ENCODE measurements around the gene EEF1A1. TPM values are rescaled to one million over a fixed set of nuclear protein-coding genes. Genes with fewer than 3 reads are reported as not detected.

EEF1A1 gene
- total and polyA plus RNA-seq, 2 of the 4 experiments (the other 2 are of a cell fraction) = 14,757 to 30,152 TPM

GRCh38 chr6:73560853-73561407, 40.1 kb upstream of the EEF1A1 start:
- Histone ChIP-seq H3K9me1 (ENCODE audit: insufficient read depth, low read length) (0 out of 2 replicates have a peak, but pooled peaks cover 4% of the 10 kb centered on the region), H4K91ac (ENCODE audit: insufficient read depth, low read depth, low read length) (no peak overlapping the region), H3K27ac (ENCODE audit: insufficient read depth, low read length) (no peak overlapping the region), H3K9me3 (ENCODE audit: control insufficient read depth, insufficient read depth, low read length) (no peaks in the 10 kb centered on the region), H3K27me3 (ENCODE audit: control insufficient read depth, insufficient read depth, low read length) (no peaks in the 10 kb centered on the region), H3K9ac (ENCODE audit: low read depth, low read length) (no peak overlapping the region), H4K8ac (ENCODE audit: low read depth in 2 of 2, low read length in 2 of 2) (no peak overlapping the region), H4K20me1 (ENCODE audit: insufficient read depth, low read length) (no peaks in the 10 kb centered on the region), H2AFZ (replicated peaks; ENCODE audit: low read length, poor library complexity) (no peak overlapping the region), H3K36me3 (ENCODE audit: control insufficient read depth, insufficient read depth, low read length) (no peaks in the 10 kb centered on the region), H2BK15ac (ENCODE audit: low read depth, low read length) (no peak overlapping the region), H3K4ac (ENCODE audit: low read depth, low read length) (no peak overlapping the region), H2BK5ac (ENCODE audit: low read depth, low read length, poor library complexity, severe bottlenecking) (no peak overlapping the region), H4K5ac (ENCODE audit: low read depth, low read length) (no peak overlapping the region), H3K79me1 (ENCODE audit: low read depth in 1 of 2, low read length in 2 of 2) (no peaks in the 10 kb centered on the region), H2BK20ac (ENCODE audit: low read depth, low read length) (no peak overlapping the region), H3K56ac (ENCODE audit: extremely low read depth, insufficient read depth, low read length) (no peak overlapping the region), H3K14ac (replicated peaks; ENCODE audit: low read depth, low read length) (no peak overlapping the region), H3K4me2 (ENCODE audit: low read depth, low read length) (no peak overlapping the region), H3K4me3 (ENCODE audit: insufficient read depth, low read depth, low read length) (no peak overlapping the region), H2BK120ac (ENCODE audit: low read depth, low read length) (no peak overlapping the region), H2AK5ac (ENCODE audit: low read depth, low read length) (no peak overlapping the region), H3K23ac (ENCODE audit: low read depth, low read length) (no peak overlapping the region), H3K4me1 (ENCODE audit: control insufficient read depth, insufficient read depth, low read length) (peaks cover 6% of the 10 kb centered on the region; the same call in 1 of the 2 replicates), H3K18ac (ENCODE audit: low read depth, low read length) (no peak overlapping the region), H2AK9ac (replicated peaks; ENCODE audit: low read depth, low read length, poor library complexity) (no peak overlapping the region)
- no TSS peak for BruUV-seq (replicated peaks)
- no peak for ATAC-seq (ENCODE audit: low read depth)
- ChIA-PET POLR2A (ENCODE audit: unreplicated experiment) (interaction anchor here (1.1 kb wide), 1 partner anchor 19 kb away, joined by 4 read pairs; no protein-coding TSS in a partner anchor), CTCF (interaction anchor here (0.6 to 1.2 kb wide), 2 partner anchors 14 to 42 kb away, joined by 3 read pairs; no protein-coding TSS in a partner anchor)
- no peak for DNase-seq
- dilution Hi-C loops (cut with HindIII; ENCODE audit: low sequenced_read_pairs, unreplicated experiment) = no loop called here
- intact Hi-C loops (cut with micrococcal nuclease) = no loop called here
- in situ Hi-C loops (cut with MboI; ENCODE audit: low sequenced_read_pairs) = no loop called here
- WGBS, 2 experiments (ENCODE audit: extremely low coverage in 2 of 2, insufficient read length in 1 of 2) = 100% methylated on average over 1 to 2 of the region's 9 CpGs
- TF ChIP-seq RAD21 (IDR thresholded peaks at IDR 0.05; ENCODE audit: low read length) = no peak
- no peak for TF ChIP-seq NFE2L2 (IDR thresholded peaks at IDR 0.05; ENCODE audit: low read depth, low read length)
- TF ChIP-seq BHLHE40 (IDR thresholded peaks at IDR 0.05; ENCODE audit: low read depth, low read length) = no peak
- no peak for TF ChIP-seq FOS (IDR thresholded peaks at IDR 0.05; ENCODE audit: low read depth, low read length)
- TF ChIP-seq MAZ (IDR thresholded peaks at IDR 0.05; ENCODE audit: borderline replicate concordance, low read depth, low read length) = no peak
- TF ChIP-seq MAFK (IDR thresholded peaks at IDR 0.05; ENCODE audit: low read depth, low read length) = no peak
- no peak for TF ChIP-seq CHD1 (IDR thresholded peaks at IDR 0.05; ENCODE audit: low read depth, low read length)
- TF ChIP-seq RFX5 (IDR thresholded peaks at IDR 0.05; ENCODE audit: low read depth, low read length) = no peak
- no peak for TF ChIP-seq CEBPB (IDR thresholded peaks at IDR 0.05; ENCODE audit: low read depth, low read length)
- no peak for TF ChIP-seq MXI1 (IDR thresholded peaks at IDR 0.05; ENCODE audit: borderline replicate concordance, low read depth, low read length)
- TF ChIP-seq POLR2A (IDR thresholded peaks at IDR 0.05; ENCODE audit: low read depth, low read length) = no peak
- no peak for TF ChIP-seq SMC3 (IDR thresholded peaks at IDR 0.05; ENCODE audit: low read depth, low read length)
- no peak for TF ChIP-seq RCOR1 (IDR thresholded peaks at IDR 0.05; ENCODE audit: insufficient replicate concordance, low read length)

Measured in IMR-90 (cell line).